K562 (cell line): ENCODE measurements around the gene ZNF138. TPM values are rescaled to one million over a fixed set of nuclear protein-coding genes. Genes with fewer than 3 reads are reported as not detected.
A peak's percentile ranks its signal among the peaks of the same experiment; 100 is the strongest.

ENCODE experiments used
- ATAC-seq: fragments of 200-7000 bp; cut with Tn5 transposase; 3 replicates; pipeline ENCODE4 v1.9.1; 2020; ENCODE audit warnings: moderate library complexity
- BruUV-seq: library from RNA; stranded (reverse); fragments of 400-500 nt; replicated peaks from 2 replicates; lab custom pipeline; 2021; lab: Mats Ljungman, UMichigan
- CTCF ChIA-PET: fragments of 300-600 bp; formaldehyde crosslinking; extraction: SDS; loops from one replicate; lab custom pipeline; 2021; ENCODE audit warnings: low intra/inter-chr PET ratio; lab: Yijun Ruan, JAX
- POLR2A ChIA-PET: fragments of 300-600, 350-650 bp; sonication (Branson Sonifier 250); formaldehyde crosslinking; extraction: SDS; loops from one replicate; lab custom pipeline; 2021; ENCODE audit warnings: antibody characterized with exemption, inconsistent platforms; lab: Yijun Ruan, JAX
- DNase-seq, 4 experiments: peaks; one replicate each; pipeline versions ENCODE4 v3.0.0 to v3.0.0-alpha.2; 2011 to 2018; ENCODE audit warnings: low spot score in 3 of 4, mixed read lengths in 3 of 4; ENCODE audit errors: extremely low read depth in 1 of 4
- FAIRE-seq: peaks from 2 replicates; lab custom pipeline; 2011; peaks lifted over from hg19 to GRCh38; lab: Jason Lieb, UNC
- H2AFZ ChIP-seq: 2 replicates; pipeline ENCODE4 v1.6.0; 2011; ENCODE audit warnings: low read depth, low read length, control low read depth, inconsistent platforms
- H3K27ac ChIP-seq: fragments of 200-600 bp; 3 replicates; pipeline ENCODE4 v1.8.0; 2011; ENCODE audit warnings: low read depth, mild to moderate bottlenecking, control low read depth, inconsistent platforms, low read length, moderate library complexity, mixed read lengths; ENCODE audit errors: extremely low read depth
- H3K27me3 ChIP-seq, 2 experiments: fragments of 300-600 bp in 1 of 2; 2 replicates in 1 of 2; 3 replicates in 1 of 2; pipeline versions ENCODE4 v1.6.0 to v1.8.0; 2011; ENCODE audit warnings: inconsistent platforms in 2 of 2, low read length in 2 of 2, mild to moderate bottlenecking in 1 of 2, mixed read lengths in 1 of 2, moderate library complexity in 1 of 2; ENCODE audit not compliant: control insufficient read depth in 2 of 2, insufficient read depth in 2 of 2
- H3K36me3 ChIP-seq: fragments of 300-600 bp; 3 replicates; pipeline ENCODE4 v1.8.0; 2011; ENCODE audit warnings: mild to moderate bottlenecking, low read length, inconsistent platforms; ENCODE audit not compliant: control insufficient read depth, insufficient read depth
- H3K4me1 ChIP-seq, 2 experiments: fragments of 200-600 bp in 1 of 2; replicated peaks in 1 of 2; 2 replicates in 1 of 2; 3 replicates in 1 of 2; pipeline versions ENCODE4 v1.5.1 to v1.8.0; 2011; ENCODE audit warnings: inconsistent platforms in 2 of 2, low read length in 2 of 2, mild to moderate bottlenecking in 1 of 2, mixed read lengths in 1 of 2, moderate library complexity in 1 of 2; ENCODE audit not compliant: control insufficient read depth in 2 of 2, insufficient read depth in 2 of 2
- H3K4me2 ChIP-seq: 2 replicates; pipeline ENCODE4 v1.6.1; 2011; ENCODE audit warnings: low read length, control low read depth, inconsistent platforms, mixed read lengths; ENCODE audit not compliant: insufficient read depth
- H3K4me3 ChIP-seq: fragments of 200-600 bp; sonication (generic), shearing (Covaris generic); 2 replicates; pipeline ENCODE4 v1.5.1; 2016; ENCODE audit warnings: control low read depth, inconsistent platforms
- H3K79me2 ChIP-seq: fragments of 200-600 bp; 3 replicates; pipeline ENCODE4 v1.8.0; 2011; ENCODE audit warnings: low read length, inconsistent platforms; ENCODE audit not compliant: control insufficient read depth, insufficient read depth
- H3K9ac ChIP-seq, 2 experiments: 2 replicates each; pipeline versions ENCODE4 v1.6.0 to v1.6.1; 2011; ENCODE audit warnings: low read depth in 2 of 2, low read length in 2 of 2, control low read depth in 1 of 2, inconsistent platforms in 1 of 2, mild to moderate bottlenecking in 1 of 2, mixed read lengths in 1 of 2; ENCODE audit not compliant: insufficient read depth in 1 of 2
- H3K9me1 ChIP-seq: one replicate; pipeline ENCODE4 v1.6.0; 2011; ENCODE audit warnings: inconsistent platforms, mild to moderate bottlenecking, low read length, moderate library complexity; ENCODE audit not compliant: control insufficient read depth, insufficient read depth
- H3K9me3 ChIP-seq: replicated peaks from 2 replicates; pipeline ENCODE4 v1.5.1; 2011; ENCODE audit warnings: low read depth, low read length, inconsistent platforms; ENCODE audit not compliant: control insufficient read depth, insufficient read depth
- H4K20me1 ChIP-seq: replicated peaks from 2 replicates; pipeline ENCODE4 v1.6.1; 2011; ENCODE audit warnings: low read length, inconsistent platforms, mixed read lengths; ENCODE audit not compliant: control insufficient read depth, insufficient read depth
- DMBX1 ChIP-seq: fragments of 250-450 bp; sonication (Bioruptor Pico); IDR thresholded peaks from 2 replicates; pipeline ENCODE4 v1.8.0; 2022; ENCODE audit warnings: inconsistent platforms, mild to moderate bottlenecking, moderate library complexity, borderline replicate concordance
- ESRRA ChIP-seq: fragments of 450-650 bp; IDR thresholded peaks from 2 replicates; pipeline ENCODE4 v1.6.1; 2014; ENCODE audit warnings: low read depth, mild to moderate bottlenecking, moderate library complexity, borderline replicate concordance
- ETS1 ChIP-seq: conservative IDR thresholded peaks from 2 replicates; pipeline ENCODE4 v1.6.1; 2011; ENCODE audit warnings: low read depth, mild to moderate bottlenecking, low read length; ENCODE audit not compliant: control insufficient read depth
- GTF2E2 ChIP-seq: fragments of 200-800 bp; sonication (Bioruptor generic); IDR thresholded peaks from 2 replicates; pipeline ENCODE4 v1.6.1; 2016; ENCODE audit warnings: missing genetic modification characterization, missing compliant biosample characterization
- HBP1 ChIP-seq: fragments of 450-650 bp; formaldehyde crosslinking; IDR thresholded peaks from 2 replicates; pipeline ENCODE4 v1.4.0; 2022; ENCODE audit warnings: missing genetic modification characterization
- MEF2D ChIP-seq: conservative IDR thresholded peaks from 2 replicates; pipeline ENCODE4 v1.6.1; 2016; ENCODE audit warnings: low read depth, missing genetic modification characterization, missing compliant biosample characterization
- MITF ChIP-seq: IDR thresholded peaks from 2 replicates; pipeline ENCODE4 v1.6.1; 2014; ENCODE audit warnings: antibody characterized with exemption
- MYBL2 ChIP-seq, 2 experiments: fragments of 450-650 bp in 1 of 2; sonication (generic) in 1 of 2; formaldehyde crosslinking in 1 of 2; IDR thresholded peaks; 2 replicates each; pipeline versions ENCODE4 v1.6.1 to v1.8.1; 2017 to 2022; ENCODE audit warnings: borderline replicate concordance in 1 of 2, inconsistent platforms in 1 of 2, low read depth in 1 of 2, mild to moderate bottlenecking in 1 of 2, missing genetic modification reagents in 1 of 2, moderate library complexity in 1 of 2
- NFIC ChIP-seq: fragments of 450-650 bp; IDR thresholded peaks from 2 replicates; pipeline ENCODE4 v1.6.1; 2017; ENCODE audit warnings: mild to moderate bottlenecking, inconsistent platforms
- NFIX ChIP-seq: fragments of 250-450 bp; sonication (Bioruptor Pico); IDR thresholded peaks from 2 replicates; pipeline ENCODE4 v1.4.0; 2020; ENCODE audit warnings: low read depth, mild to moderate bottlenecking, moderate library complexity
- NR3C1 ChIP-seq: sonication (generic); formaldehyde crosslinking; IDR thresholded peaks from 2 replicates; pipeline ENCODE4 v1.8.1; 2022; ENCODE audit warnings: missing genetic modification reagents
- ZNF507 ChIP-seq: conservative IDR thresholded peaks from 2 replicates; pipeline ENCODE4 v1.6.1; 2017; ENCODE audit warnings: missing genetic modification characterization, missing compliant biosample characterization
- ZNF780A ChIP-seq: fragments of 250-450 bp; sonication (Bioruptor Pico); IDR thresholded peaks from 2 replicates; pipeline ENCODE4 v1.5.0; 2021; ENCODE audit warnings: mild to moderate bottlenecking
- WGBS: fragments of 100-300 bp; shearing (Covaris generic); methylation state at CpG from one replicate; pipeline ENCODE4 v1.1.6; 2016; ENCODE audit warnings: low coverage, mixed read lengths; ENCODE audit not compliant: insufficient coverage; ENCODE audit errors: missing lambda C conversion rate; 5-methylcytosine and 5-hydroxymethylcytosine counted together
- in situ Hi-C: fragments of 300-500 bp; cut with MboI; formaldehyde crosslinking; loops from 4 replicates; pipeline ENCODE4 v1.15.0; 2018; ENCODE audit warnings: inconsistent platforms, mixed read lengths
- intact Hi-C: fragments of 100-400 bp; cut with micrococcal nuclease; formaldehyde crosslinking; loops from 2 replicates; pipeline ENCODE4 v1.14.2; 2022
- polyA plus RNA-seq, 8 experiments: library from polyadenylated mRNA; depleted of rRNA in 4 of 8; stranded (reverse) in 5 of 8; unstranded in 3 of 8; fragments of >200 nt; fragmentation: Nextera tagmentation in 2 of 8; fragmentation: Illumina TruSeq in 1 of 8; extraction: Ambion mirVana in 2 of 8; extraction: Trizol in 1 of 8; gene quantifications; 2 replicates each; pipeline versions ENCODE4 v1.2.1 to v1.2.3, GENCODE V29; 2011 to 2014; ENCODE audit warnings: inconsistent platforms in 1 of 8, missing spikeins in 1 of 8
- total RNA-seq, 7 experiments: library from RNA; depleted of rRNA in 6 of 7; stranded (reverse); fragments of >200 nt in 6 of 7; fragmentation: Illumina TruSeq in 2 of 7; extraction: Trizol in 2 of 7; gene quantifications; 2 replicates each; pipeline versions ENCODE4 v1.2.1 to v1.2.3, GENCODE V29; 2011 to 2021; ENCODE audit warnings: low replicate concordance in 1 of 7

The ZNF138 gene
- total and polyA plus RNA-seq, 9 of the 15 experiments (the other 6 are each of a cell fraction or from before 2014, with no cell fraction given), result 14.6 to 34.9 (median 22.6) TPM

- TF ChIP-seq HBP1, result no peak
- TF ChIP-seq ETS1, result no peak
- TF ChIP-seq GTF2E2 (tag), result no peak
- no peak for TF ChIP-seq MYBL2 (IDR thresholded peaks at IDR 0.05; ENCODE audit: low read depth)
- TF ChIP-seq MYBL2 (CRISPR knock-in tag; IDR thresholded peaks at IDR 0.05; ENCODE audit: borderline replicate concordance), result no peak
- TF ChIP-seq ZNF507 (tag), result no peak
Observed at GRCh38 chr7:64849250-64849923, 55.2 kb downstream of the ZNF138 start (continued).

- H2AFZ ChIP-seq, result peak overlapping the region; percentile 84
- WGBS, result 40% methylated on average over 7 of the region's 7 CpGs
- no peak for TF ChIP-seq MITF
- no peak for TF ChIP-seq ESRRA
- TF ChIP-seq NFIC, result peak; percentile 96
- TF ChIP-seq NR3C1 (CRISPR knock-in tag), result no peak
- no peak for TF ChIP-seq ZNF780A (CRISPR knock-in tag)
- TF ChIP-seq NFIX (CRISPR knock-in tag), result peak; percentile 72
- 0 out of 2 replicates have a peak, but pooled peaks have one; percentile 73 for TF ChIP-seq DMBX1 (CRISPR knock-in tag)
- 0 out of 2 replicates have a peak, but pooled peaks have one; percentile 8 for TF ChIP-seq MEF2D (tag)
Observed at GRCh38 chr7:64849924-64850499, 55.8 kb downstream of the ZNF138 start.

More at GRCh38 chr7:64849924-64850499, 55.8 kb downstream of the ZNF138 start:
- H3K9ac ChIP-seq, result peak overlapping the region; percentile 23 to 53
- ATAC-seq (peak; percentile 15), FAIRE-seq (peak; percentile 54), DNase-seq (peak in 1 of 4 experiments; percentile 25)
- intact Hi-C loops, result loop anchor here (10.0 kb wide), 1 partner anchor 135 kb away; no protein-coding TSS in a partner anchor
- peaks cover 8 to 14% of the 10 kb centered on the region in 2 experiments; a peak in 3 of 5 replicates for H3K4me1 ChIP-seq
- H4K20me1 ChIP-seq, result no peaks in the 10 kb centered on the region
- no peaks in the 10 kb centered on the region for H3K36me3 ChIP-seq
- H3K9me3 ChIP-seq, result peaks cover 2% of the 10 kb centered on the region; the same call in 1 of the 2 replicates
- CTCF ChIA-PET, result no interaction called here
- POLR2A ChIA-PET, result interaction anchor here (0.6 to 0.8 kb wide), 3 partner anchors 8 to 29 kb away, joined by 3 to 4 read pairs (median 3); no protein-coding TSS in a partner anchor
- H3K79me2 ChIP-seq, result no peaks in the 10 kb centered on the region
- no TSS peak for BruUV-seq
- peak overlapping the region; percentile 42 for H3K4me2 ChIP-seq
- no peaks in the 10 kb centered on the region for H3K27me3 ChIP-seq
- H3K4me3 ChIP-seq, result no peak overlapping the region
- peak overlapping the region; percentile 66 for H3K27ac ChIP-seq
- no peaks in the 10 kb centered on the region for H3K9me1 ChIP-seq
- in situ Hi-C loops, result no loop called here
